MM.1S (cell line): Measurements from ENCODE around the gene GNAL.

Experiments used
- DNase-seq: peaks from one replicate; pipeline ENCODE4 v3.0.0-alpha.2; 2015
- H2AFZ ChIP-seq: fragments of 300-600 bp; sonication (generic); 2 replicates; pipeline ENCODE4 v1.6.0; 2016; ENCODE audit warnings: antibody characterized with exemption, low read length
- H3F3A ChIP-seq: fragments of 300-600 bp; sonication (generic); 2 replicates; pipeline ENCODE4 v1.6.1; 2016; ENCODE audit warnings: mild to moderate bottlenecking, antibody characterized with exemption, low read length, moderate library complexity, mixed read lengths; ENCODE audit not compliant: insufficient read depth
- H3K27ac ChIP-seq: fragments of 300-600 bp; sonication (generic); 2 replicates; pipeline ENCODE4 v1.5.1; 2016; ENCODE audit warnings: mild to moderate bottlenecking, low read length
- H3K27me3 ChIP-seq: fragments of 300-600 bp; sonication (generic); replicated peaks from 2 replicates; pipeline ENCODE4 v1.6.0; 2016; ENCODE audit warnings: low read length; ENCODE audit not compliant: insufficient read depth
- H3K36me3 ChIP-seq: fragments of 300-600 bp; sonication (generic); replicated peaks from 2 replicates; pipeline ENCODE4 v1.6.1; 2016; ENCODE audit warnings: mild to moderate bottlenecking, low read length, mixed read lengths; ENCODE audit not compliant: insufficient read depth
- H3K4me1 ChIP-seq: fragments of 300-600 bp; sonication (generic); 2 replicates; pipeline ENCODE4 v1.6.1; 2016; ENCODE audit warnings: low read length, mixed read lengths
- H3K4me2 ChIP-seq: fragments of 300-600 bp; sonication (generic); 2 replicates; pipeline ENCODE4 v1.6.0; 2016; ENCODE audit warnings: low read depth, low read length
- H3K4me3 ChIP-seq: fragments of 300-600 bp; sonication (generic); 2 replicates; pipeline ENCODE4 v1.5.1; 2016; ENCODE audit warnings: low read length, mixed read lengths
- H3K79me2 ChIP-seq: fragments of 300-600 bp; sonication (generic); 2 replicates; pipeline ENCODE4 v1.6.1; 2016; ENCODE audit warnings: mixed run types, low read length, mixed read lengths
- H3K9ac ChIP-seq: fragments of 300-600 bp; sonication (generic); 2 replicates; pipeline ENCODE4 v1.6.1; 2016; ENCODE audit warnings: low read length, mixed read lengths
- H3K9me2 ChIP-seq: fragments of 300-600 bp; sonication (generic); replicated peaks from 2 replicates; pipeline ENCODE4 v1.6.1; 2016; ENCODE audit warnings: mild to moderate bottlenecking, low read length, mixed read lengths; ENCODE audit not compliant: insufficient read depth
- H3K9me3 ChIP-seq: fragments of 300-600 bp; sonication (generic); replicated peaks from 2 replicates; pipeline ENCODE4 v1.6.1; 2016; ENCODE audit warnings: mild to moderate bottlenecking, low read length, mixed read lengths; ENCODE audit not compliant: insufficient read depth
- H4K20me1 ChIP-seq: fragments of 300-600 bp; sonication (generic); 2 replicates; pipeline ENCODE4 v1.6.1; 2016; ENCODE audit warnings: mild to moderate bottlenecking, low read length, moderate library complexity, mixed read lengths; ENCODE audit not compliant: insufficient read depth
- EZH2 ChIP-seq: fragments of 300-600 bp; sonication (generic); optimal IDR thresholded peaks from 2 replicates; pipeline ENCODE3; 2017; ENCODE audit warnings: low read depth, mild to moderate bottlenecking, antibody characterized with exemption, low read length, mixed read lengths
- EZH2phosphoT487 ChIP-seq: fragments of 300-600 bp; sonication (generic); IDR thresholded peaks from 2 replicates; pipeline ENCODE4 v1.6.1; 2018; ENCODE audit warnings: antibody characterized with exemption, low read length
- TF ChIP-seq, protein P1 (sequence below): fragments of 300-600 bp; sonication (generic); IDR thresholded peaks from 2 replicates; pipeline ENCODE4 v1.5.1; 2016; ENCODE audit warnings: antibody characterized with exemption, low read length, mixed read lengths

GNAL gene

DNA sequence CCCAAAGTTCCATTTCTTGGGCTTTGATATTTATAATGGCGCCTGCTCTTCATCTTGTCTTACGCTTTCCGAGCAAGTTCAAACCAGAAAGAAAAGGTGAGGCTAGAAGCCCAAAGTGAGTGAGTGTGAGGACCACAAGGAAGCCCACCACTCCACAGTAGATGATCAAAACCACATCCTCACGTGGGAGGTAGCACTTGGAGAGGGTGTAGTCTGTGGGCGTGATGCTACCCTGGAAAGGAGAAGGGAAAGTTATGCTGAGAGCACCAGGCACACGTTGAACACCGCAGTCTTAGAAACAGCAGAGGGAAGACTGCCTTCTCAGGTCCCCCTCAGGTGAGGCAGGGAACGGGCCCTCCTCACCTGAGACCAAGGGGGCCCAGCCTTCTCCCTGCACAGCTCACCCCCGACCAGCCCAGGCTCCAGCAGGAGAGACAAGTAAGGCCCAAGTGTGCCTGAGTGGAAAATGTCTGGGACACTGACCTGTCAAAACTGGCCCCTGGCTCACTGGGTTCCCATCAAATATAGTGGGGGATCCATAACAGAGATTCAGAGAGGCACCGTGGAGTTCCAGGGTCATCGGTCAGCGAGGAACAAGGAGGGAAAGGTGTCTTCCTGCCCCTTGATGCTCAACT is 195.4 kb downstream of the GNAL start:
- no peak overlapping the region for H3K27ac ChIP-seq
- no peak overlapping the region for H3K4me3 ChIP-seq

DNA sequence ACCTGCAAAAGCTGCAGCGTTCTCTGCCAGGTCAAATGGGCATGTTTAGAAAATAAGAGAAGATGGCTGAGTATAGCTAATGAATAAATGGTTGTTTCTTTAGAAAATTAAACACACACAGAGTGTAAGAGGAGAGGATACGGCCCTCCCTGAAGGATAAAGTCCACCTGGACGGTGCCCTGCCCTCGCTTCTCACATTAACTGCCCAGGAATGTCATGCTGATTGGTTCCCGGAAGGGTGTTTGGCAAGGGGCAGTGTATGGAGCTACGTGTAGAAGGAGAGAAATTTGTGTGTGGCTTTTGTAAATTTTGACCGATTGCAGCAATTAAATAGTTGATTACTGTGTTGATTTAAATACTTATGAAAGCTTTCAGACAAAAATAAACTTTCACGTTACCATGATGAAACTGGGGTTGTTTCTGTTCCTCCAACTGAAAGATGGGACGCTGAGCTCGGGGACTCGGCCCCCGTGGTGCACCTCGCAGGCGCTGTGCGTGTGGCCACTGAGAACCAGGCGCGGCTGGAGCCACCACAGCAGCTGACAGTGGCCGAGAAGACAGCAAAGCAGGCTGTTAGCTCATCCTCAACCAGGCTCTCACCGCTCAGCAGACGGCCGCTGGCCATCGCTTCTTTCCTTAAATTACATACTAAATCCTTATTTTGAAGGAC is 196.3 kb downstream of the GNAL start:
- no peak overlapping the region for H3K4me3 ChIP-seq

More for the DNA sequence above, 195.4 kb downstream of the GNAL start:
- H3K9me3 ChIP-seq: no peaks in the 10 kb centered on the region
- DNase-seq: no peak
- H3K79me2 ChIP-seq: no peaks in the 10 kb centered on the region
- no peak overlapping the region for H3K9ac ChIP-seq
- H3K4me1 ChIP-seq: no peaks in the 10 kb centered on the region
- H3K27me3 ChIP-seq: no peaks in the 10 kb centered on the region
- H3F3A ChIP-seq: no peaks in the 10 kb centered on the region
- no peaks in the 10 kb centered on the region for H3K36me3 ChIP-seq
- no peak overlapping the region for H2AFZ ChIP-seq
- H3K4me2 ChIP-seq: no peak overlapping the region
- no peaks in the 10 kb centered on the region for H4K20me1 ChIP-seq
- TF ChIP-seq EZH2phosphoT487 (no peak), EZH2 (no peak)
- TF ChIP-seq, protein P1, sequence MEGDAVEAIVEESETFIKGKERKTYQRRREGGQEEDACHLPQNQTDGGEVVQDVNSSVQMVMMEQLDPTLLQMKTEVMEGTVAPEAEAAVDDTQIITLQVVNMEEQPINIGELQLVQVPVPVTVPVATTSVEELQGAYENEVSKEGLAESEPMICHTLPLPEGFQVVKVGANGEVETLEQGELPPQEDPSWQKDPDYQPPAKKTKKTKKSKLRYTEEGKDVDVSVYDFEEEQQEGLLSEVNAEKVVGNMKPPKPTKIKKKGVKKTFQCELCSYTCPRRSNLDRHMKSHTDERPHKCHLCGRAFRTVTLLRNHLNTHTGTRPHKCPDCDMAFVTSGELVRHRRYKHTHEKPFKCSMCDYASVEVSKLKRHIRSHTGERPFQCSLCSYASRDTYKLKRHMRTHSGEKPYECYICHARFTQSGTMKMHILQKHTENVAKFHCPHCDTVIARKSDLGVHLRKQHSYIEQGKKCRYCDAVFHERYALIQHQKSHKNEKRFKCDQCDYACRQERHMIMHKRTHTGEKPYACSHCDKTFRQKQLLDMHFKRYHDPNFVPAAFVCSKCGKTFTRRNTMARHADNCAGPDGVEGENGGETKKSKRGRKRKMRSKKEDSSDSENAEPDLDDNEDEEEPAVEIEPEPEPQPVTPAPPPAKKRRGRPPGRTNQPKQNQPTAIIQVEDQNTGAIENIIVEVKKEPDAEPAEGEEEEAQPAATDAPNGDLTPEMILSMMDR: no peak
- no peaks in the 10 kb centered on the region for H3K9me2 ChIP-seq

DNA sequence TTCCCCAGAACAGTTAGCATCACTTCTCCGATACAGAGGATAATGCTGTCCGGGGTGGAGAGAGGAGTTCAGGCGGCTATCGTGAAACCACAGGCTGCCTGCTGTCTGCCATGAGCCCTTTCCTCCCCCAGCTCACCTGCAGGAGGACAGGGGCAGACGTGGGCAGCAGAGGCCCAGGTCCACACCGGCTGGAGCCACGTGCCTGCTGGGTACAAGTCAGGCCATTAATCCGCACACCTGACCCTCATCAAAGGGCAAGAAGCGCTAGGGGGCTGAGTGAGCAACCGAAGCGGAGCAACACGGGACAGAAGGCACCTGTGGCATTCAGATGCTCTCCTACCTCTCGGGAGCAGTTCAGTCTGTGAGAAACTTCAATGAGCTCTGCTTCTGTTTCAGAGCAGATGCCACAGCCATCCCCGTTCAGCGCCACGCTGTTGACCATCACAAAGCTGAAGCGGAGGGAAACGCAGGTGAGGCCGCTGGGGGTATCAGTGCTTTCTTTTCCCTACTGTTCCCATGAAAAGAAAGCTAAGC is 197.6 kb downstream of the GNAL start:
- no peaks in the 10 kb centered on the region for H3F3A ChIP-seq
- TF ChIP-seq EZH2 (no peak), EZH2phosphoT487 (no peak)
- TF ChIP-seq, protein P1: no peak
- H3K4me2 ChIP-seq: no peak overlapping the region
- H3K27ac ChIP-seq: no peak overlapping the region
- no peak overlapping the region for H2AFZ ChIP-seq
- H3K9me2 ChIP-seq: no peaks in the 10 kb centered on the region
- no peak for DNase-seq
- no peaks in the 10 kb centered on the region for H3K9me3 ChIP-seq
- H3K27me3 ChIP-seq: no peaks in the 10 kb centered on the region
- no peak overlapping the region for H3K9ac ChIP-seq
- H3K4me1 ChIP-seq: no peaks in the 10 kb centered on the region
- no peaks in the 10 kb centered on the region for H3K79me2 ChIP-seq
- no peaks in the 10 kb centered on the region for H4K20me1 ChIP-seq
- no peaks in the 10 kb centered on the region for H3K36me3 ChIP-seq
- no peak overlapping the region for H3K4me3 ChIP-seq

More for the DNA sequence above, 196.3 kb downstream of the GNAL start:
- no peak overlapping the region for H3K4me2 ChIP-seq
- H3K9me2 ChIP-seq: no peaks in the 10 kb centered on the region
- DNase-seq: no peak
- H4K20me1 ChIP-seq: no peaks in the 10 kb centered on the region
- no peaks in the 10 kb centered on the region for H3K79me2 ChIP-seq
- H3K9ac ChIP-seq: no peak overlapping the region
- no peaks in the 10 kb centered on the region for H3K9me3 ChIP-seq
- H3K36me3 ChIP-seq: no peaks in the 10 kb centered on the region
- no peaks in the 10 kb centered on the region for H3F3A ChIP-seq
- H3K27ac ChIP-seq: no peak overlapping the region
- no peak overlapping the region for H2AFZ ChIP-seq
- no peaks in the 10 kb centered on the region for H3K27me3 ChIP-seq
- TF ChIP-seq, protein P1: no peak
- TF ChIP-seq EZH2: no peak
- no peak for TF ChIP-seq EZH2phosphoT487
- H3K4me1 ChIP-seq: no peaks in the 10 kb centered on the region
